GM19468 (cell line): ENCODE data around the gene OLFM2.
"Not testable (repeated sequence)": the region's sequence is repeated elsewhere in the genome, so short reads cannot be mapped to it uniquely, and the experiment has no call there.

ENCODE experiments used
- ATAC-seq: cut with Tn5 transposase; IDR thresholded peaks from one replicate; pipeline ENCODE4 v1.9.1; 2021; ENCODE audit warnings: mild to moderate bottlenecking, moderate library complexity, moderate number of reproducible peaks; ENCODE audit not compliant: unreplicated experiment; ENCODE audit errors: extremely low read depth

The OLFM2 gene

DNA sequence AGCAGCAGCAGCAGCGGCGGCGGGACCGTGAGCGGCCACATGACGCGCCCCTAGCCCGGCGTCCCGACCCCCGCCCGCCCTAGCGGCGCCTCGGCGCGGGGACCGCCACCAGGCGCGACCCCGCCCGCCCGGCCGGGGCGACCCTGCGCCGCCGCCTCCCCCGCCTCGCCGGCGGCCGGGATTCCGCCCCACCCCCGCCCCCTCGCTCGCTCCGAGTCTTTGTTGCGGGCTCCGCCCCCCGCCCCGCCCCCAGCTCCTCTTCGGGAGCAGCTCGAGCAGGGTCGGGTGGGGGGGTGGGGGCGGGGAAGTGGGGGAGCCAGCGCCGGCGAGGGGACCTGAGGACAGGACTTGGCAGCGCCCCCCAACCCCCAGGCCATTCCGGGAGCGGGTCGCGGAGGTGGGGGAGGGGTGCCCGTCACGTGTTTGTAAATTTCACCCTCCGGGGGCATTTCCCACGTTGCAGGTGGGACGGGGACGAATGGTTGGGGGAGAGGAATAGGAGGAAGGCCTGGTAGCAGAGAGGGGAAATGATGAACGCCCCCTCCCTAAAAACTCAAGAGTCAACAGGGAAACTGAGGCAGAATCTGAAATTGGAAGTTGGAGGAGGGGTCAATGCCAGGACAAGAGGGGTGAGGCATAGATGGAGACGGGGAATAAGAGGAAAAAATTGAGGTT is at the start of gene OLFM2:
Gene OLFM2 (minus strand): TSS at position 190 of the 675 bp plus-strand sequence. CDS start 149 bp downstream, at position 41.
- ATAC-seq: no peak

DNA sequence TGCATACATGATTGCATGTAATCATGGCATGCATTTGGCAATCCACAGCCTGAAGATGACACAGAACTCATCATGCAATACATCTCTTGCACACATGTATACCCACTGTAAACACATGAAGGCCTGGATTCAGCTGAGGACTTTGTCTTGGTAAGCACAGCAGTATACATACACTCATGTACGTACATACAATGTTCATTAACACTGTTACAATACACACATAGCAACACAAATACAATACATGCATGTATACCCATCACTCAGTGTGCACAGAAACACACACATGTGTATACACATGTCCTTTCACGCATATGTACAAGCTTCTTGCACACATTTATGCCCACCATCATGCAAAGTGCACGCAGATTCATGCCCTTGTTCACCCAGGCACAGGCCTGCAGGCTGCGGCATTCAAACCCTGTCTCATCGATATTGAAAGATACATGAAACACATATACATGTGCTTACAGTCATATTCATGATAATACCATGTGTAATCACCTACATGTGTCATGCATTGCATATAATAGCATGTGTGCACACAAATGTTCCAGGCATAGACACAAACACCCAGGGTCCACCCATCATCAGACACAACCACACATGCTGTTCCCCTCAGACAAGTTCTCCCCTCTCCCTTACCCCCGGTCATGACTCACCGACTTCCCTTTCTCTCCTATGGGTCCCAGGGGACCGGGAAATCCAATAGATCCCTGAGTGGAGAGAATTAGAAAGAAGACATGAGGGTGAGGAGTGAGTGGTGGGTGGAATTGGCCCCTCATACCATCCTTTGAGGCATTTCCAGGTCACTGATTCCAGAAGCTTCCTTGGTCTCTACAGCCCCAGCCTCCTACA is 45.3 kb upstream of the OLFM2 start:
- ATAC-seq: no peak

DNA sequence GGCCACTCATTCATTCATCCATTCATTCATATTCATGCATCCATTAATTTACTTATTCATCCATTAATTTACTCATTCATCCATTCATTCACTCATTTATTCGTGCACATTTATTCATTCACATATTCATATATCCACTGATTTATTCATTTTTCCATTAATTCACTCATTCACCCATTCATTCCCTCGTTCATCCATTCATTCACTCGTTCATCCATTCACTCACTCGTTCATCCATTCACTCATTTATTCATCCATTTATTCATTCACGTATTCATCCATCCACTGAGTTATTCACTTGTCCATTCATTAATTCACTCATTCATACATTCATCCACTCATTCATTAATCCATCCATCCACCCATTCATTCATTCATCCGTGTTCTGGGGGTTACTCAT is 35.8 kb upstream of the OLFM2 start:
- ATAC-seq: no peak

DNA sequence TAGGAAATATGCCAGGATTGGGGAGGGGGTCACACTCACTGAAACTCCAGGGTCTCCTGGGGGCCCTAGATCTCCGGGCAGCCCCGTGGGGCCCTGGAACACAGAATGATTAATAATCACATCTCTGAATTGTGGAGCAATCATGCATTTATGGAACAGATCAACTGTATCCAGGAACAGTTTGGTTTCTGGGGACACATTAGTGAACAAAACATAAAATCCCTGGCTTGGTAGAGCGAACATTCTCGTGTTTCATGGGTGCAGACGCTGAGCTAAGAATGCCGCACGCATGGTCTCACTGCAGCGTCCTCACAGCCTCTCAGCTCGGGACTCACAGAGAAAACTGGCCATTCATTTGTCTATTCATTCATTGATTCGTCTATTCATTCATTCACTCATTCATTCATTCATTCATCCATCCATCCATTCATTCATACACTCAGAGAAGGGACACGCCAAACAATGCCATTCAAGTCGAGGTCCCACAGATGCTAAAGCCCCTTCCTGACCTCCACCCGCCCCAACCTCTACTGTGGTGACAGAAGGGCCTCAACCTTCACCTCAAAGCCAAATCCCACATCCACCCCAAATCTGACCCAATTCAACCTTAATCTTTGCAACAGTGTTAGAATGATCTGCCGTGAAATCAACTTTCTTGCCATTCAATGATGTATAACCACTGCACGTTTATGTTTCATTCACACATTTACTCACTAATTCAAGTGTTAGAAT is 35.0 kb upstream of the OLFM2 start:
- no peak for ATAC-seq

DNA sequence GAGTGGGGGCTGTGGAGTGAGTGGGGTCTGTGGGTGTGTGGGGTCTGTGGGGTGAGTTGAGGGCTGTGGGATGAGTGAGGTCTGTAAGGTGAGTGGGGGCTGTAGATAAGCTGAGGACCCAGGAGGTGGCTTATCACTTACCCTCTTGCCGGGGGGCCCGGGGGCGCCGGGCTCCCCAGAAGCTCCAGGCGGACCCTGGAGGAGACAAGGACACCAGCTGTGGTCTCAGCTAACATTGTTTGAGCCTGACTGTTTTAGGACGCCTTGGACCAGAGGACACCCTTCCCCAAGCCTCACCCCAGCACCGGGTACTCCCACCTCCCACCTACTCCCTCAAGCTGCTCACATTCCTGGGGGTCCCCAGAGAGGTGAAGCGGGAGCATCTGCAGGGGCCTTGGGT is 34.2 kb upstream of the OLFM2 start:
- ATAC-seq: no peak

DNA sequence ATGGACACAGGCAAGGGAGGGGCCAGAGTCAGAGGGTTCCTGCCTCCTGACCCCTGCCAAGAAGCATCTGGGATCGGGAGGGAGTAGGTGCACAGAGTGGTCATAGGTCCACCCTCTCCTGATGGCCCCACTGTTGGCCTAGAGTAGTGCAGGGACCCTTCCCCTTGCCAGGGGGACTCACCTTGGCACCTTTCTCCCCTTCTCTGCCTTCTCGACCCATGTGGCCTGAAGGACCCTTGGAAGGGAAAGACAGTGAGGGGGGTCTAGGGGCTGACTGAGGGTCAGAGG is 33.3 kb upstream of the OLFM2 start:
- no peak for ATAC-seq

DNA sequence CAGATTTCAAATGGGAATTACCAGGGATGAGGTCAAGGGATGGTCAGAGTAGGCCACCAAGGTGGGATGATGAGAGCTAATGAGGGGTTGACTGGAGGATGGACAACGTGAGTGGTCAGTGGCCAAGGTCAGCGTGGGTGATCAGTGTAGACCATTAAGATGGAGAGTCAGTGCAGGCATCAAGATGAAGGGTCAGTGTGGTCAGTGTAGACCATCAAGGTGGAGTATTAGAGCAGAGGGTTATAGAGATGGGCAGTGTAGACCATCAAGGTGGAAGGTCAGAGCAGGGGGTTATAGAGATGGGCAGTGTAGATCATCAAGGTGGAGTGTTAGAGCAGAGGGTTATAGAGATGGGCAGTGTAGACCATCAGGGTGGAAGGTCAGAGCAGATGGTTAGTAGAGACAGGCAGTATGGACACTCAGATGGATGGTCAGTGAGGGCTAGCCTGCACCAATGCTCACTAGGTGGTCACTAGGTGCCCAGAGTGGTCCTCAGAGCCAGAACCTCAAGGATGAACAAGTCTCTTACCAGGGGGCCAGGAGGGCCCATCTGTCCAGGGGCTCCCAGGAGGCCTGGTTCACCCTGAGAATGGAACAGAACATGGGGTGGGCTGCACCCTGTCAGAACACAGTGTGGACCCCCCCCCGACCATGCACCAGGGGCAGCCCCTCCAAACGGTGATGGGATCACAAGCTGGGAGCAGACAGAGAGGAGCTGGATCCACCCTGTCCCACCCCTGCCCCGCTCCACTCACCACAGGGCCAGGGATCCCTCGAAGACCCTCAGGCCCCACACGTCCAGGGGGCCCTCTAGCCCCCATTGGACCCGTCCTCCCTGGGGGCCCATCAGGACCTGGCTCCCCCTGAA is 32.7 kb upstream of the OLFM2 start:
- no peak for ATAC-seq

DNA sequence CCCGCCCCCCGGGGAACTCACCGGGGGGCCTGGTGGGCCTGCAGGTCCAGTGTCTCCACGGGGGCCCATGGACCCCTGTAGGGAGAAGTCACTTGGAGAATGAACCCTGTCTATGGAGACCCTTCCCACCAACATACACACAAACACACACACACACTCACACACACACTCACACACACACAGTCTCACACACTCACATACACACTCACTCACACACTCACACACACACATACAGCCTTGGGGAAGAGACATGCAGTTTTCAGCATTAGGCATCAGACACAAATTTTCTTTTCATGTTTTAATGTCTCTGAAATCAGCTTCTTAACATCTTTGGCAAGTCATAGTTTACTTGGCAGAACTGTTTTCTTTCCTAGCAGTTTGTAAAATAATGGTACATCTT is 31.0 kb upstream of the OLFM2 start:
- no peak for ATAC-seq

DNA sequence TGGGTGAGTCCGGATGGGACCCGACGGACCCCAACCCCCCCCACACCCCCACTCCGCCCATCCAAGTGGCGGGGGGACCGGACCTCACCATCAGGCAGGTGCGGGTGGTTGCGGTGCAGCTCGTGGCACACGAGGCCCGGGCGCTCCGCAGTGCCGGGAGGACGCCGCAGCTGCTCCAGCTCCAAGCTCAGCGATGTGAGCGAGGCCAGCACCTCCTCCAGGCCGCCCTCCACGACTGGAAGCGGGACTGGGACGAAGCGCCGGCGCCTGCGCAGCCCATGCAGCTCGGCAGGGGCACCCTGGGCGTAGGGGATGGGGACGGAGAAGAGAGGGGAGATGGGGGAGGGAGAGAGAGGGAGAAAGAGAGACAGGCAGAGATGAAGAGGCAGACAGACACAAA is 30.1 kb upstream of the OLFM2 start:
- no peak for ATAC-seq

DNA sequence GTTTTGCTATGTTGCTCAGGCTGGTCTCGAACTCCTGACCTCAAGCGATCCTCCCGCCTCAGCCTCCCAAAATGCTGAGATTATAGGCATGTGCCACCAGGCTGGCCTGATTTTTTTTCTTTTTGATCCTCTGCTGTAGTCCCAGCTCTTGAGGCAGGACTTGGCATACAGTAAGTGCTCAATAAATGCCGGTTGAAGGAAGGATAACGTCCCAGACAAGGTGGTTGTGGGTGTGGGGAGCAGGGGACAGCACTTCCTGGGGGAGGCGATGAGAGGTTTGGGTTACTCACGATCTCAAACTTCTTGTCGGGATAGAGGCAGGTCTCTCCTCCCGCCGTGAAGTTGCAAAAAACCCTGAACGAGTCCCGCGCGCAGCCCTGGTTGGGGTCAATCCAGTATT is 29.7 kb upstream of the OLFM2 start:
- ATAC-seq: no peak

DNA sequence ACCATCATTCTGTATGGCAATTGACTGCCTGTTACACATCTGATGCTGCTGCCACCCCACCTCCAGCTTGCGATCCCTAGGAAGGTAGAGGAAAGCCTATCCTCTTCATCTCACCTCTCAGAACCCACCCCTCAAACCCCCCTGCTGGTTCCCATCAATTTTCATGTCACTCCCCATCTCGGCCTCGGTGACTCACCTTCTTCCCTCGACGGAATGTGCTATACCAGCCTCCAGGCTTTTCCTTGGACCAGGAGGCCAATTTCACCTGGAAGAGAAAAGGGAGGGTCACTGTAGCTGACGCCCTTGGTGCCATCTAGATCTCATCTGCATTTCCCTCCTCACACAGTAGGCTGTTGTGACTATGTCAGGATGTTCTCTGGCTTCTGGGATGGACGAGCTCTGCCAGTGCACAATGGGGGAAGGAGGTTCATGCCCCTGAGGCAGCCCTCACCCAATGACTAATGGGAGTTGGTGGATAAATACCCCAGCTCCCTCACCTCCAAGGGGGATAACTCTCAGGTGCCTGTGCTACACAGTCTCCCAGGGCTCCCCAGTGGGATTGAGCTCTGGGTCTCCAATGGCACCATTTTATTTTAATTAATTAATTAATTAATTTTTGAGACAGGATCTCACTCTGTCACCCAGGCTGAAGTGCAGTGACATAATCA is 26.4 kb upstream of the OLFM2 start:
- ATAC-seq: no peak

DNA sequence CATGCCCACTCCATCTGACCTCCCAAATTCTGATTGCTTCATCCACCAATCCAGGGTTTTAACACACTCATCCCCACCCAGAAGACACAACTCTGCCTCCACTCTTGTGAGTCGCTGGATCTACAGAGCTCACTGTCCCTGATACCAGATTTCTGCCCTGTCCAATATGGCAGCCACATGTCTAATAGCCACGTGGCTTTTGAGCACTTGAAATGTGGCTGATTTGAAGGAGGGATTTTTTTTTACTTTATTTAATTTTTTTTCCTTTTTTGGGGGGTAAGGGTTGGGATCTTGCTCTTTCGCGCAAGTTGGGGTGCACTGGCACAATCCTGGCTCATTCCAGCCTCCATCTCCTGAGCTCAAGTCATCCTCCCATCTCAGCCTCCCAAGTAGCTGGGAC is 24.8 kb upstream of the OLFM2 start:
- ATAC-seq: no peak

DNA sequence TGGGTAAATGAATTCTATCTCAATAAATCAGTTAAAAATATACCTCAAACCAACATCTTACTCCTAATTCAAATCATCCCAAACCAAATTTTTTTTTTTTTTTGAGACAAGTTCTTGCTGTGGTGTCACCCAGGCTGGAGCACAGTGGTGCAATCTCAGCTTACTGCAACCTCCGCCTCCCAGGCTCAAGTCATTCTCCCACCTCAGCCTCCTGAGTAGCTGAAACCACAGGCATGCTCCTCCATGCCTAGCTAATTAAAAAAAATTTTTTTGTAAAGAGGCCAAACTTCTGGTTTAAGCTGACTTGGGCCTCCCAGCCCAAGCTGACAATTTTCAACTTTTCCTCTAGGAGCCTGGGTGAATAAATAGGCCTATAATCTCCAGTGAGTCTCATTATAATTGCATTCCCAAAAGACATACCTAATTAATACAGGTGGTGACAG is 22.1 kb upstream of the OLFM2 start:
- no peak for ATAC-seq

DNA sequence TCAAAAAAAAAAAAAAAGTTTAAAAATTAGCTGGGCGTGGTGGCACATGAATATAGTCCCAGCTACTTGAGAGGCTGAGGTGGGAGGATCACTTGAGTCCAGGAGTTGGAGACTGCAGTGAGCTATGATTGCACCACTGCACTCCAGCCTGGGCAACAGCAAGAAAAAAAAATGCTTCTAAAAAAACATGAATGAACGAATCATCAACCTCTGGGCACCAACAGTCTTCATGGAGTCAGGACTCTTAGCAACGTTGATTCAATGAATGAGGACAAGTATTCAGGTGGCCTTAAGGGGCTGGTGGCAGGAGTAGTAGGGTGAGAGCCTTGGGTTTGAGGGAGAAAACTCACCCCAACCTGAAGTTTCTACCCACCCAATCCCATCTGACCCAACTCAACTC is 20.6 kb upstream of the OLFM2 start:
- ATAC-seq: no peak

DNA sequence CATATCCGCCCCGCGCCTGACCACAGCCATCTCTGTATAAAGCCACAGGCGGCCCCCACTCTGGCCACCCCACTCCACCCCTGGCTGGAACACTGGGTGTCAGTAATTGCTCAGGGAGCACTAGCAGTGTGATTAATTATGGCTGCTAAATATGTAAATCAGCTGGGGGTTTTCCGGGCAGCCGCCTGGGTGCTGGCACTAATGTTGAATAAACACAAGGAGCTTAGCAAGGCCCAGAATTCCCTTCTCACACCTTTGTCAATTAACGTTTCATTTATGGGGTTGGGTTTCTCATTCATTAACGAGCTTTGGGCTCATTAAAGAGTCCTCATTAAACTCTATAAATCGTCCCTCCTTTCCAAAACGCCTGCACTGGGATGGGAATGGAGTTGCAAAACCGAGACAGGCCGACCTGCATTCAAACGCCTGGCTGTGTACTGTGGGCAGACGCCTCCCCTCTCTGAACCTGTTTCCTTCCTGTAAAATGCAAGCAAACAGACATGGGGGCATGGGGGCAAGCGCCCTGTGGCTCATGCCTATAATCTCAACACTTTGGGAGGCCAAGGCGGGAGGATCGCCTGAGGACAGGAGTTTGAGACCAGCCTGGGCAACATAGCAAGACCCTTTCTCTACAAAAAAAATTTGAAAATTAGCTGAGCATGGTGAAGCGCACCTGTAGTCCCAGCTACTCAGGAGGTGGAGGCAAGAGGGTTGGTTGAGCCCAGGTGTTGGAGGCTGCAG is 17.7 kb upstream of the OLFM2 start:
- ATAC-seq: no peak

DNA sequence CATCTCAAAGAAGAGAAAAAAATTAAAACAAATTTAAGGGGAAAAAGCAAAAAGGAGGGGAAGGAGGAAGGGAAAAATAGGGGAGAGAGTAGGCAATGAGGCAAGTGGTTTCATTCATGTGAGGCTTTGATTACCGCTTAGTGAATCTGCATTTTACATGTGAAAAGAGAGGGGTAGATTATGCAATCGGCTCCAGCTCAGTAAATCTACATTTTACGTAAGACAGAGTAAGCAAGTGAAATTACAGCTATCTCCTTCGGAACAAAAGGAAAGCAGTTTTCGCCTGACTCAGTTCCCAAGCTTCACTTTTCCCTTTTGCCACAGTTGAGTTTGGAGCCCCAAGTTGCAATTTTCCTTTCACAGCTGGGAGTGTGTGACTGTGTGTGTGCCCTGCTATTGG is 16.0 kb upstream of the OLFM2 start:
- no peak for ATAC-seq

DNA sequence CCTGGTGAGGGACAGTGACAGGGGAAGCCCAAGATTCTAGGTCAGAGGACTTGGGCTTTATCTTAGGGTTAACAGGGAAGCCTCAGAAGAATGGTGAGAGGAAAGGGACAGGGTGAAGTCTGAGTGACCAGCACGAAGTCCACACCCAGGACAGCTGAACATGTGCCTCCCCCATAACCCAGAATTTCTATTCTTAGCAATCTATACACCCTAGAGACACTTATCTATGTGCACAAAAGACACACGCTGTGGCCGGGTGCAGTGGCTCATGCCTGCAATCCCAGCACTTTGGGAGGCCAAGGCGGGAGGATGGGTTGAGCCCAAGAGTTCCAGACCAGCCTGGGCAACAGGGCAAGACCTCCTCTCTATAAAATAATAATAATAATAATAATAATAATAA is 11.1 kb upstream of the OLFM2 start:
- no peak for ATAC-seq

DNA sequence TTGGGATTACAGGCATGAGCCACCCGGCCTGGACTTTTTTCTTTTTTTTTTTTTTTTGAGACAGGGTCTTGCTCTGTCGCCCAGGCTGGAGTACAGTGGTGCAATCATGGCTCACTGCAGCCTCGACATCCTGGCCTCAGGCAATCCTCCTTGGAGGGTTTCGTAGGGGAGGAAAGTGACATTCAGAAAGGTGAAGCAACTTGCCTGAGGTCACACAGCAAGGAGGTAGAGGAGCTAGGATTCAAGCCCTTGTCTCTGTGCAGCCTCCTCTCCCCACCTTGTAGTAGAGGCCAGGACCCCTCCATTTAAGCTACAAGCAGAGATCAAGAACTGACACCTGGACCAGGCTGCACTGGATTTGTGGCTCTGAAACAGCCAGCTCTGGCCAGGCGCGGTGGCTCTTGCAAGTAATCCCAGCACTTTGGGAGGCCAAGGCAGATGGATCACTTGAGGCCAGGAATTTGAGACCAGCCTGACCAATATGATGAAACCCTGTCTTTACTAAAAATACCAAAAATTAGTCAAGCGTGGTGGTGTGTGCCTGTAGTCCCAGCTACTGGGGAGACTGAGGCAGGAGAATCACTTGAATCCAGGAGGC is 10.3 kb upstream of the OLFM2 start:
- ATAC-seq: not testable (repeated sequence)
